IPS-NIHi11 (cell line): ENCODE measurements around the gene ADD2.
"Not testable (repeated sequence)": the region's sequence is repeated elsewhere in the genome, so short reads cannot be mapped to it uniquely, and the experiment has no call there.

Experiments used
- DNase-seq: peaks from one replicate; pipeline ENCODE4 v3.0.0; 2012; ENCODE audit warnings: mixed read lengths, low spot score

The ADD2 gene

GRCh38 chr2:70632966-70633365 is 135.0 kb downstream of the ADD2 start:
- DNase-seq = no peak

DNA sequence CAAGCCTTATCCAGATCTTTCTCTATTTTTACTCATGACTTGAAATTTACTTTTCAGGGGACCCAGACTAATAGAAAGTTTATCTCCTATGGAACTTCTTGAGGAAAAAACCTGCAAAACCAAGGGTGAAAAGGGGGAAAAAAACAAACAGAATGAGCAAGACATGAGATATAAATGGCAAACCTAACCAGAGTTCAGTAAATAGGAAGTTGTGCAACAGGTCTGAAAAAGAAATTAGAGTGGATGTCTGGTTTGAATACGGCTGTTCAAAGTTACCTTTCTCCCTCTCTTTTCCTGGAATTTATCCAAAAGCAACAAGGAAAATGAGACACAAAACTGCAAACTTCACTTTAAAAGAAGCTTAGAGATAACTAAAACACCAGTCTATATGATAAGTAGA is 135.6 kb downstream of the ADD2 start:
- DNase-seq = no peak

GRCh38 chr2:70630761-70631160 is 137.2 kb downstream of the ADD2 start:
- DNase-seq = no peak

DNA sequence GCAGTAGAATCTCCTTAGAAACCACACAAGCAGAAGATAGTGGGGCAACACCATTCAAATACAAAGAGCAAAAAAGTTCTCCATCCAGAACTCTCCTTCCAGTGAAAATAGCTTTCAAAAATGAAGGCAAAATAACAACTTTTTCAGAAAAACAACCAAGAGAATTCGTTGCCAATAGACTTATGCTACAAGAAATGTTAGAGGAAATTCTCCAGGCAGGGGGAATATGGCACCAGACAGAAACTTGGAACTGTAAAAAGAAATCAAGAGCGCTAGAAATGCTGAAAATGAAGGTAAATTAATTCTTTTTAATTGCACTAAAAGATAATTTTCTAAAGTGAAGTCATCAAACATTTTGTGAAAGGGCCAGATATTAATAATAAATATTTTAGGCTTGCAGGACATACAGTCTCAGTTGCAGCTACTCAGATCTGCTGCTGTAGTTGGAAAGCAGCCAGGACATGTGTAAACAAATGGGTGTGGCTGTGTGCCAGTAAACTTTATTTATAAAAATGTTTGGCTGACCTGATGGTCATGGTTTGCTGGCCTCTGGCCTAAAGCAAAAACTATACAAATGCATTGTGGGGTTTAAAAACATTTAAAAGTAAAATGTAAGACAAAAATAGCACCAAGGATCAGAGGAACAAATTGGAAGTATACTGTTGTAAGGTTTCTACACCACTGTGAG is 140.6 kb downstream of the ADD2 start:
- DNase-seq = no peak

DNA sequence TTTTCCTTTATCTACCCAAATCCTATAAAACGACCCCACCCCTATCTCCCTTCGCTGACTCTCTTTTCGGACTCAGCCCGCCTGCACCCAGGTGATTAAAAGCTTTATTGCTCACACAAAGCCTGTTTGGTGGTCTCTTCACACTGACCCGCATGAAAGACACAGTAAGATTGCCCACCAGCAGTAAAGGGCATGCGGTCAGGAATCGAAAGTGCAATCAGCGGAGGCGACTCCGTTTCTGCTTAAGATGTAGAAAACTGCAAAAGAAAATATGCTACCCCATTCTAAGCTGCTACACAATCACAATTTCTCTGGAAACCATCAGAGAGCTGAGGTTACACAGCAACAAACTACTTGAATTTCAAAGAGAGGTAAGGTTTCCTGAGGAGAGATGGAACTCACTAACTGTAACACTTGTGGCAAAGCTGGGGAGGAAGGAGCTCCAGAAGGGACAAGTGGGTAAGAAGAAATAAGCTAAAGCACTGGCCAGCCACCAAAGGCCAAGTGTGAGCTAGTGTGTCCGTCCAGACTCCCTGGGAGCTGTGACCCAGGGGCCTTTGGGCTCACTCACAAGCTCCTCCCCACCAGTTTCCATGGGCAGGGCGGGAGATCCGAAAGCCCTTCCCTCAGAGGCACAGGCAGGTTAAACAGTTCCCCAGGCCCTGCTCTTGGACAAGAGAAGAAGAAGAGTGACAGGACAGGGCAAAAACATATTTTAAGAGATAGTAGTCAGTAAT is 141.6 kb downstream of the ADD2 start:
- peak; percentile 38 for DNase-seq

GRCh38 chr2:70621536-70621935 is 146.5 kb downstream of the ADD2 start:
- not testable (repeated sequence) for DNase-seq

DNA sequence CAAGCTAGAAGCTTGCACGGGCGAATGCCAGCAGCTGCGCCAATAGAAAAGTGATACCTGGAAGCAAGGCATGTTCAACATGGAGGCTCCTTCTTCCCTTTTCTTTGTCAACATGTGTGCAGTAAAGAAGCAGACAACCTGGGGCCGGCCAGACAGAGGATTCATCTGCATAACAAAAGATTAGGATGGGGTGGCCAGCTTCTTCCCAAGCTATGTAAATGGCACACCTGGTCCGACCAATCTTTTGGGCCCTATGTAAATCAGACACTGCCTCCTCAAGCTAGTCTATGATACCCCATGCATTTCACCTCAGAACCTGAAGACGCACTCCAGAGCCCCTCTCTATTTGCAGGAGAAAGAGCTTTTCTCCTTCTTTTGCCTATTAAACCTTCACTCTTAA is 148.0 kb downstream of the ADD2 start:
- no peak for DNase-seq

DNA sequence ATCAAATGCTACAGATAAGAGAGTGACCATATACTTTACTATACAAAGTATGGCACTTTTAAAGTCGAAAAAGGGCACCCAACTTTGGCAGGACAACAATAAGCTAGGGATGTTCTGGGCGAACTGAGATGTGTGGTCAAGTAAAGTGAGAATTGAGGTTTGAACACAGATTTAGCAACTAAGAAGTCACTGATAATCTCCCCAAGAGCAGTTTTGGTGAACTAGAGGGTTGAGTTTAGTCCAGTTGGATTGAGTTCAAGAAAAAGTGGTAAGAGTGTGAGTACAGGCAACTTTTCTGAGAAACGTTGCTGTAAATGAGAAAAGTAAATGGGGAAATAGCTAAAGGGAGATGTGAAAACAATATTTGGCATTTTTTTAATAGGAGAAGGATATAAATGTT is 148.8 kb downstream of the ADD2 start:
- no peak for DNase-seq

GRCh38 chr2:70616168-70616694 is 151.8 kb downstream of the ADD2 start:
- peak; percentile 31 for DNase-seq

- no peak for DNase-seq
These were observed 152.8 kb downstream of the ADD2 start for GRCh38 chr2:70615222-70615621.

- peak; percentile 18 for DNase-seq
These were observed 154.5 kb downstream of the ADD2 start for GRCh38 chr2:70613521-70613920.

DNA sequence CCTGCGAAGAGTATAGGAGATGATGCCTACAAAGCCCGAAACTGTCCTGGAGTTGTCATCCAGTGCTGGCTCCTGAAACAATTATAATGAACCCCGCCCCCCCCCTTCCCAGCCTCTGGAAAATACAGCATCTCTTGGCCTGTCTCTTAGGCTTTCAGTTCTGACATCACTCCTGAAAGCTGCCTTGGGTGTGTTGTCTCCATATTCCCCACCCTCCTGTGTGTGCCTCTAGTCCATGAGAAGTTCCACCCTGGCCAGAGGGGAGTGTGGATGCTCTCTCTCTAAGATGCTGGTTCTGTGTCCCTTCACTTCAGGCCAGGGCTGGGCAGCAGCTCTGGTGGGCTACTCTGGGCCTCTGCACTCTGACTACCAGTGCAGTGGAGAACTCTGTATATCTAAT is 155.4 kb downstream of the ADD2 start:
- no peak for DNase-seq

DNA sequence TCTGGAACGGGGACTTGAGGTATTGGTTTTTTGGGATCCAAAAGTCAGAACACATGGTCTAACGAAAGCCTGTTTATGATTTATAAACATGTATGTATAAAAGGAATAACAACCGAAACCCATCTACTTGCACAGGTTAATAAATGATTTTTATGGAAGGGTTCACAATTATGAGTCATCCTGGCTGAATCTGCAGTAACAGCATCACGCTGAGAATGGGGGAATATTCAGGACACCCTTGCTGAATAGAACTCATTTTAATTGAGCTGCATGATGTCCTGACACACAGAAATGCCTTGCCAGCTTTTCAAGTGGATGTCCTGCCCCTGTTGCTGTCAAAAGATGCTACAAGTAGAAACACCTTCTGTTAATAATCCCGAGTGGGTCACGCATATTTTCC is 159.6 kb downstream of the ADD2 start:
- no peak for DNase-seq

GRCh38 chr2:70607121-70607561 is 160.9 kb downstream of the ADD2 start:
- no peak for DNase-seq
